Skeletal muscle satellite cell (primary cell): ENCODE data around the gene AGAP3.

ENCODE experiments used
- H3K27me3 ChIP-seq: 2 replicates; pipeline ENCODE4 v1.7.0; 2013; ENCODE audit warnings: low read length; ENCODE audit not compliant: control insufficient read depth, insufficient read depth
- H3K36me3 ChIP-seq: 2 replicates; pipeline ENCODE4 v1.7.0; 2013; ENCODE audit warnings: mild to moderate bottlenecking, control low read depth, low read length; ENCODE audit not compliant: insufficient read depth
- H3K4me1 ChIP-seq: 2 replicates; pipeline ENCODE4 v1.7.0; 2013; ENCODE audit warnings: low read length; ENCODE audit not compliant: control insufficient read depth, insufficient read depth
- H3K4me2 ChIP-seq: 2 replicates; pipeline ENCODE4 v1.7.0; 2013; ENCODE audit warnings: mild to moderate bottlenecking, low read length
- H3K4me3 ChIP-seq: 2 replicates; pipeline ENCODE4 v1.7.0; 2013; ENCODE audit warnings: low read length
- H3K9ac ChIP-seq: 2 replicates; pipeline ENCODE4 v1.7.0; 2013; ENCODE audit warnings: mild to moderate bottlenecking, low read depth, low read length, moderate library complexity
- H3K9me3 ChIP-seq: replicated peaks from 2 replicates; pipeline ENCODE4 v1.7.0; 2013; ENCODE audit warnings: mild to moderate bottlenecking, control low read depth, low read length

The AGAP3 gene

DNA sequence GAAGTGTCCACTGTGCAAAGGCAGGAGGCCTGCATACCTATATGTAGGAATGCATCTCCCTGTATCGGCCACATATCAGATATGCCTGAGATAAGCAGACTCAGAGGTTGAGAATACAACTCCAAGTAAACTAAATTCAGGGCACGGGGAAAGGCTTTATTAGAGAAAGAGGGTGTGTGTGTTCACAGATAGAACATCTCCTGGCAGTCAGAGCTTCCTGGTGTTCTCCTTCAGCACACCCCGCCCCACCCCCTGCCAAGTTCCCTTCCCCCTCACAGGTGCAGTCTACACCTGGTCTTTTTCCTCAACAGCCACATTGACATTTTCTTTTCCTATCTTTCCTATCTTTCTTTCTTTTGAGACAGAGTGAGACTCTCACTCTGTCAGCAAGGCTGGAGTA is 64.1 kb downstream of the AGAP3 start:
- Histone ChIP-seq H3K4me2 (no peak overlapping the region), H3K4me1 (no peaks in the 10 kb centered on the region), H3K36me3 (no peaks in the 10 kb centered on the region), H3K9me3 (no peaks in the 10 kb centered on the region), H3K9ac (no peak overlapping the region), H3K4me3 (no peak overlapping the region), H3K27me3 (peaks cover 27% of the 10 kb centered on the region)

DNA sequence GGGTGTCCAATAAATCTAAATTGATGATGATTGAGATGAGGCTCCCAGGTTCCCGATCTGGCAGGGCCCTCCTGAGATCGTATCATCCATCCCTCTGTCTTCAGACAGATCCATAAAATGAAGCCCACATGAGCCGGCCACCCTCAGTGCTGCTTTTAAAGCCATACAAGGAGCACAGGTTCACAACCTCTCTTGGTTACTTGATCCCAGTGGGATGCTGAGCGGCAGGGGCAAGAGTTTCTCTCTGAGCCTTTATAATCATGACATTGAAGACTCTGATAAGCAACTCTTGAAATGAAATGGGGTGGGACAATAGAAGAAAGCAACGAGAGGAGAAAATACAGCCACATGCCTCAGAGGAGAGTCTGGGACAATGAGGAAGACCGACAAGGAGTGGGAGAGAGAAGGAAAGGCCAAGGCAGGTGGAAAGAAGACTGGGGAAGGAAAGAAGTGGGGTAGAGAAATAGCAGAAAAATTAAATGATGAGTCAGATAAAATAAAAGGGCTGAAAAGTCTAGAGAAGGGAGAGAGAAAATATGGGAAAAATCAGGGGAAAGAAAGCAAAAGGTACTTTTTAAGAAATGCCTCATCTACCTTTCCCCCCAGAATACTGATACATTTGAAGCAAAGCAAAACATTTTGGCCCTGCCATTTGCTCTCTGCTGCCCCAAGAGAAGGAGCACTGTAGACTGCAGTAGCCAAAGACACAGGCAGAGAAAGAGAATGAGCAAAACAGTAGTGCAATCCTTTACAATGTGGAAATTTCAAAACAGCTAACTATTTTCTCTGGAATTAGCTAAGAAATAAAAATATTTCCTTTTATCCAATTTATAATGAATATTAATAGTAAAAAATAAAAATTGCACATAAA is 66.6 kb downstream of the AGAP3 start:
- H3K4me1 ChIP-seq, result no peaks in the 10 kb centered on the region
- H3K9me3 ChIP-seq, result no peaks in the 10 kb centered on the region
- no peak overlapping the region for H3K4me2 ChIP-seq
- peaks cover 42% of the 10 kb centered on the region for H3K27me3 ChIP-seq
- no peak overlapping the region for H3K9ac ChIP-seq
- no peaks in the 10 kb centered on the region for H3K36me3 ChIP-seq
- no peak overlapping the region for H3K4me3 ChIP-seq

DNA sequence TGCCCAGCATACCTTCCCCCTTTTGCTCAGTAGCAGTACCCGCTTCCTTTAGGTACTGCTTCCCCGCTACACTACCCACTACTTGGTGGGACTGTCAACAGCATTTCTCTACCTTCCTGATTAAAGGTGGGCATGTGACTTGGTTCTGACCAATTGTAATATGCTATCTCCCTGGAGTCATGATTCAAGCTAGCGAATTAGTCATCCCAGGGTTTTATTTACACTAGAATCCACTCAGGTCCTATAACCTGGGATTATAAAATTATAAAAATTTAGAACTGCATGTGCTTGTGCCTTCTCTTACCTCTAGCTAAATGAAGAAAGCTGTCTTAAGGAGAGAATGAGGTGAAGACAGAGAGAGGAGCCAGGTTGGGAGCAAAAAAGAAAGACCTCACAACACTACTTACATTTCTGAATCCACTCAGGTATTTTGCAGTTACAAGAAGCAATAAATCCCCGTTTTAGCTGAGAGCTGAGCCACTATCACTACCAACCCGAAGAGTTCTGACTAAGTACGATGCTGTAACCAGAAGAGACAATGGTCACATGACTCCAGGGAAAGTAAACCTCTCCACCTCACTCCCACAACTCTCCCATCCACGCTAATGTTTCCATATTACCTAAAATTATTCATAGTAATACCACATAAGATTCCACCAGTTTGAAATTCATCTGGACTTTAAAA is 71.5 kb downstream of the AGAP3 start:
- Histone ChIP-seq H3K4me3 (no peak overlapping the region), H3K9me3 (no peaks in the 10 kb centered on the region), H3K9ac (no peak overlapping the region), H3K4me2 (no peak overlapping the region), H3K27me3 (peaks cover 65% of the 10 kb centered on the region), H3K36me3 (no peaks in the 10 kb centered on the region), H3K4me1 (no peaks in the 10 kb centered on the region)

DNA sequence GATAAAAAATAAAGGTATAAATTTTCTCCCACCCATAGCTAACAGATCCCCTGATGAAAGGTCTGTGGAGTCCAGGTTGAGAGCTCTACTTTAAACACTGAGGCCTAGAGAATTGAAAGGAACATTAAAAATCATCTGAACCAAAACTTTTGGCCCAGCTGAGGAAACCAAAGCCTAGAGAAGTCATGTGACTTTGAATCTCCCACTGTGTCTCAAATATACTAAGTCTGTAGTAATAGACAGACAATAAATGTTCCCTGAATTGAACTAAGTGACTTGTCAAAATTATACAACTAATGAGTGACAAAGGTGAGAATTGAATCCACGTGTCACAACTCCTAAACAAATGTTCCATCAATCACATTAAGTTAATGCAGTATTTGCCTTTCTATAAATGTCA is 75.5 kb downstream of the AGAP3 start:
- Histone ChIP-seq H3K9ac (no peak overlapping the region), H3K36me3 (no peaks in the 10 kb centered on the region), H3K9me3 (no peaks in the 10 kb centered on the region), H3K27me3 (peaks cover 91% of the 10 kb centered on the region), H3K4me2 (no peak overlapping the region), H3K4me3 (no peak overlapping the region), H3K4me1 (peaks cover under 1% of the 10 kb centered on the region)

DNA sequence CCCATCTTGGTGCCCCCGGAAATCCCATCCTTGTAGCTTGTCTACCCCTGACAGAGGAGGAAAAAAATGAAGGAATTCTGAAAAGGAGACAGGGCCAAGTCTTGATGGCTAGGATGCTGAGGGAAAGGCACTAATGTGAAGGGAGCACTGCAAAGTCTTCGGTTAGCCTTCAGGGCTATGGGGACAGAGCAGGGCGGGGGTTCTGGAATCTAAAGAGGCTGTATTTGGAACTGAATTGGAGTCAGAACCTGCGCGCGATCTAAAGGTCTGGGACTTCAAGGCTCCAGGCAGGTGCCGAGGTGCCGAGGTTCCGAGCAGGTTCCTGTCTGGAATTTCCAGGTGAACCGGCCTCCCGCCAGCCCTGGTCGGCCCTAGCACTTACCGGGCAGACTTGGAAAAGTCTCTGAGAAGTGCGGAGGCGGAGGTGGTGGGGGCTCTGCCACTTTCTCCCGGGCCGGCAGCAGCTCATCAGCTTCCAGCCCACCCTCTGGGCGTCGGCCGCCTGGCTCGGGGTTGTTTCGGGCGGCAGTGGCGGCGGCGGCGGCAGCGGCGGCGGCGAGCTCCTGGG is 80.4 kb downstream of the AGAP3 start:
- H3K4me1 ChIP-seq, result peaks cover 6% of the 10 kb centered on the region
- H3K4me2 ChIP-seq, result peak overlapping the region; percentile 82
- peaks cover 85% of the 10 kb centered on the region for H3K27me3 ChIP-seq
- no peaks in the 10 kb centered on the region for H3K9me3 ChIP-seq
- no peaks in the 10 kb centered on the region for H3K36me3 ChIP-seq
- H3K4me3 ChIP-seq, result peak overlapping the region; percentile 60
- H3K9ac ChIP-seq, result no peak overlapping the region

DNA sequence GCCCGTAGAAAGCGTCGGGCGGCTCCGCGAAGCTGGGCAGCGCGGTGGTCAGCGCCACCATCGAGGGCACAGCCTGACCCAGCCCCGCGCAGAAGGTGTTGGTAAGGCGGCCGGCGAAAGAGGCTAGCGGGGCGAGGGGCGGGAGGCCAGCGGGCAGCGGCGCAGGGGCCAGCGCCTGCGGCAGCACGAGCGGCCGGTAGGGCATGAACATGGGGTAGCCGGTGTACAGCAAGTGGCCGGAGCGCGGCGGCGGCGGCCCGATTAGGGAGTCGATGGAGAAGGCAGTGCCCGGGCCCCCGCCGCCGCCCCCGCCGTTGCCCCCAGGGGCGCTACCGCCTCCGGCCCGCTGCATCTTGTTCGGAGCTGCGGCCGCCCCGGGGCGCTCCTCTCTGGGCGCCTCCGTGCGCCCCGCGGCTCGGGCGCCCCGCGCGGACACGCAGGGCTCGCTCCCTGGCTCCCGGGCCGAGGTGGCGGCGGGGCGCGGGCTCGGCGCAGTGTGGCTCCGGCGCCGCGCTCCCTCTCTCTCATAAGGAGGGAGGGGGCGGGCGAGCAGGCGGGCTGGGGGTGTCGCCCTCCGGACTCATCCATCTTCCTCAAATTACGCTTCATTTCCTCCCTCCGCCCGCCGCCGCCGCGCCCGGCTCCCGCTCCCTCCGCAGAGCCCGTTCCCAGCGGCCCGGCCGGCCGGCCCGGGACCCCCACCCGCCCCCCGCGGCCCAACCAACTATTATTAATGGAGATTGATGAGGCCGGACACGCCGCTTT is 81.1 kb downstream of the AGAP3 start, which contains the start of gene GBX1:
Gene GBX1 (minus strand): TSS at position 498 of the 765 bp plus-strand sequence. CDS start 146 bp downstream, at position 352.
- Histone ChIP-seq H3K4me2 (peak within 1 kb of the TSS; percentile 82), H3K4me1 (peaks cover 6% of the 10 kb centered on the region), H3K9ac (no peak within 1 kb of the TSS), H3K27me3 (peaks cover 81% of the 10 kb centered on the region), H3K9me3 (no peaks in the 10 kb centered on the region), H3K36me3 (no peaks in the 10 kb centered on the region), H3K4me3 (peak within 1 kb of the TSS; percentile 60)

DNA sequence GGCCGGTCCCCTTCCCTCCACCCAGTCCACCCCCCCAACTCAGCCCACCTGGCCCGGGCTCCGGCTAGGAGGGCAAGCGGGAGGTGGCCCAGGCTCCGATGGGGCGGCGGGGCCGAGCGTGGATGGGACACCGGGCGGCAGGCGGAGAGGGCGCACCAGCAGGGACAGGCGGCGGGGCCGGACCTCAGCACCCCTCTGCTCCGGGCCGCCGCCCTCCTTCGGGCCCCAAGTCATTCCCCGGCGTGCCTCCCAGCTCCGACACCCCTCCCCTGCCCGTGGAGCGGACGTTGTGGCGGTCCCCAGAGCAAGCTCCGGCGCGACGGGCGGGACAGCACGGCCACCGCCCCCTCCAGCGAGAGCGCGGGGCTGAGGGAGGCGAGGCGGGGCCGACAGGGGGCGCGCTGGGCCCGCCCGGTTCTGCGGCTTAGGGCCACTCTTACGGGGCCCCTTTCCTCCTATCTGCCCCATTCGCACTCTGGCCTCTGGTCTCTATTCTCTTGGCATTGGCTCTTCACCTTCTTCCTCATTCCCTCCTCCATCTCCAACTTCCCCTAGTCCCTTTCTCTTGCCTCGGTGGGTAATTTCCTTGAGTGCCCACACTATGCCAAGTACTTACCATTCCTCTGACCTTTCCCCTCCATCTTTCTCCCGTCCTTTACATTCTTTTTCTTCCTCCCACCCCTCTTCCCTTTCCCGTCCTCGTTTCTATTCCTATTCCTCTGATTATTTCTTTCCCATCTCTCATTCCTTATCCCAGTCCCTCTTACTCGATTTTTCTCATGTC is 81.9 kb downstream of the AGAP3 start:
- H3K27me3 ChIP-seq, result peaks cover 81% of the 10 kb centered on the region

DNA sequence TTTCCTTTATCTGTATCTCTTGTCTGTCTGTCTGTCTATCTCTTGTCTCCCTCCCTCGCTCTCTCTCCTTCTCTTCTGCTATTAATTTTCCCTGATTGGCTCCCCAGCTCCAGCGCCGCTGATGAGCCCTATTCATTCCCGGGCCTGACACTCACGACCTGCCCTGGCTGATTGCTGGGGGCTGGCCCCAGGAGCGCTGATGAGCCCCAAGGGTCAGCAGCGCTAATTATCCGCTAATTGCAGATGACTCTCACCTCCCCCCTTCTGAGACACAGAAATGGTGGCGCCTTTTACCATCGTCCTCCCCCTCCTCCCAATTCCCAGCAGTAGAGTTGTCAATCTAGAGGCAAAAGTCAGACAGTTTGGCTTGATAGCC is 82.5 kb downstream of the AGAP3 start:
- H3K4me1 ChIP-seq, result peaks cover 6% of the 10 kb centered on the region
- no peak overlapping the region for H3K9ac ChIP-seq
- H3K4me2 ChIP-seq, result no peak overlapping the region
- no peak overlapping the region for H3K4me3 ChIP-seq
- no peaks in the 10 kb centered on the region for H3K36me3 ChIP-seq
- H3K9me3 ChIP-seq, result no peaks in the 10 kb centered on the region
- H3K27me3 ChIP-seq, result peaks cover 78% of the 10 kb centered on the region

More for the DNA sequence above, 81.9 kb downstream of the AGAP3 start:
- Histone ChIP-seq H3K4me3 (peak overlapping the region; percentile 44), H3K9ac (no peak overlapping the region), H3K9me3 (no peaks in the 10 kb centered on the region), H3K4me2 (peak overlapping the region; percentile 82), H3K4me1 (peaks cover 6% of the 10 kb centered on the region), H3K36me3 (no peaks in the 10 kb centered on the region)

DNA sequence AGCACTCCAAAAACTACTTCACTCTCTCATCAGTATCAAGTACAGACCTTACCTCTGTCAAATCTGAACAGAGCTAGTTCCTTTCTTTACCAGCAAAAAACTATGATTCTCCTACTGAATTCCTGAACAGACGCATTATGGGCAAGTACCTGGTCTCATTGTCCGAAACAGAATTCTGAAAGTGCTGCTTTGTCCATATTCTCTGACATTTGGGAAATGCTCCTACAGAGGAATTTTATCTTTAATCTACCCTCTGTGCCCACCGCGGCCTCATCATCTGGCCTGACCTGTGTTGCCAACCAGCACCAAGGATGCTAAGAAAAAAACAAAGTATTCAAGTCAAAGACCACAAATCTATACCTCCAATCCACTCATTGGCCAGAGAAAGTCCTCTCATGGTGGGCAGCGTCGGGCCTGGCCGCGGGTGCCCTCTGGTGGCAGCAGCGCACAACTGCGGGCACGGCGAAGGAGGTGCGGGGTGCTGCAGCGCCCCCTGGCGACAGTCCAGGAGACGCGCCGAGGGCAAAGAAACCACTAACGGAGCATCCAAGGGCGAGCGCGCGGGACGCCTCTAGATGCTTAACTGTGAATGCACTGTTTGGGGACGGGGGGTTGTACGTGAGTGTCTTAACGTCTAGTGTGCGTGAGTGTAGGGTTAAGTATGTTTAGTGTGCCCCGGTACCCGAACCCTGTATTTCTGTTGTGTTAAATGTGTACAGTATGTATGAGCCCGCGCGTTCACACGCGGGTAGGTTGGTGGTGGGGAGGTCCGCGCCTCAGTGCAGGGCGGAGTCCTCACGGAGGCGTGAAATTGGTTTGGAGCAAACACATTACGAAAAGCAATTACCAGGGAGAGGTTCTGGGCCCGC is 86.2 kb downstream of the AGAP3 start:
- Histone ChIP-seq H3K27me3 (peaks cover 65% of the 10 kb centered on the region), H3K4me2 (no peak overlapping the region)

More for the DNA sequence above, 86.2 kb downstream of the AGAP3 start:
- Histone ChIP-seq H3K9me3 (no peaks in the 10 kb centered on the region), H3K4me1 (no peaks in the 10 kb centered on the region), H3K36me3 (no peaks in the 10 kb centered on the region), H3K9ac (no peak overlapping the region), H3K4me3 (no peak overlapping the region)
